DOHH2 (cell line): Measurements from ENCODE around the gene KRT24.

Experiments used
- H3F3A ChIP-seq: fragments of 200-600 bp; sonication (generic), shearing (Covaris generic); 2 replicates; pipeline ENCODE4 v1.6.0; 2016; ENCODE audit warnings: antibody characterized with exemption, mild to moderate bottlenecking; ENCODE audit not compliant: control insufficient read depth, insufficient read depth
- H3K27ac ChIP-seq: fragments of 200-600 bp; sonication (generic); 2 replicates; pipeline ENCODE4 v1.5.1; 2014; ENCODE audit warnings: low read depth, mild to moderate bottlenecking, low read length, moderate library complexity
- H3K27me3 ChIP-seq: fragments of 200-600 bp; sonication (generic); 2 replicates; pipeline ENCODE4 v1.6.1; 2014; ENCODE audit warnings: mild to moderate bottlenecking, low read length, mixed read lengths; ENCODE audit not compliant: control insufficient read depth
- H3K36me3 ChIP-seq: fragments of 200-600 bp; sonication (generic); 2 replicates; pipeline ENCODE4 v1.6.1; 2014; ENCODE audit warnings: mild to moderate bottlenecking, low read length, moderate library complexity, mixed read lengths; ENCODE audit not compliant: control insufficient read depth
- H3K4me1 ChIP-seq: fragments of 200-600 bp; sonication (generic); 2 replicates; pipeline ENCODE4 v1.6.1; 2014; ENCODE audit warnings: mild to moderate bottlenecking, low read length, mixed read lengths; ENCODE audit not compliant: control insufficient read depth
- H3K4me2 ChIP-seq: fragments of 200-600 bp; sonication (generic); 2 replicates; pipeline ENCODE4 v1.6.0; 2014; ENCODE audit warnings: mild to moderate bottlenecking, low read length, moderate library complexity
- H3K4me3 ChIP-seq: fragments of 200-600 bp; sonication (generic); 2 replicates; pipeline ENCODE4 v1.5.1; 2014; ENCODE audit warnings: mild to moderate bottlenecking, low read length, mixed read lengths
- H3K79me2 ChIP-seq: fragments of 200-600 bp; sonication (generic); 2 replicates; pipeline ENCODE4 v1.6.1; 2014; ENCODE audit warnings: mild to moderate bottlenecking, low read length, mixed read lengths; ENCODE audit not compliant: control insufficient read depth
- H3K9me2 ChIP-seq: fragments of 200-600 bp; sonication (generic); replicated peaks from 2 replicates; pipeline ENCODE4 v1.6.1; 2014; ENCODE audit warnings: mild to moderate bottlenecking, low read length, mixed read lengths; ENCODE audit not compliant: control insufficient read depth
- H3K9me3 ChIP-seq: fragments of 200-600 bp; sonication (generic); 2 replicates; pipeline ENCODE4 v1.6.1; 2014; ENCODE audit warnings: antibody characterized with exemption, low read length, mixed read lengths; ENCODE audit not compliant: control insufficient read depth, insufficient read depth
- H4K20me1 ChIP-seq: fragments of 200-600 bp; sonication (generic); 2 replicates; pipeline ENCODE4 v1.6.0; 2014; ENCODE audit warnings: low read depth, mild to moderate bottlenecking, antibody characterized with exemption, low read length, moderate library complexity; ENCODE audit not compliant: control insufficient read depth, insufficient read depth
- EZH2phosphoT487 ChIP-seq: fragments of 200-600 bp; sonication (generic); IDR thresholded peaks from 2 replicates; pipeline ENCODE4 v1.6.1; 2017; ENCODE audit warnings: borderline replicate concordance, mild to moderate bottlenecking, antibody characterized with exemption, low read length, moderate library complexity, mixed read lengths
- TF ChIP-seq, protein P1 (sequence below): fragments of 200-600 bp; sonication (generic); IDR thresholded peaks from one replicate; pipeline ENCODE4 v1.5.1; 2014; ENCODE audit warnings: antibody characterized with exemption, mild to moderate bottlenecking, low read depth, low read length; ENCODE audit not compliant: poor library complexity, severe bottlenecking

KRT24 gene

GRCh38 chr17:40730970-40731369, 27.4 kb upstream of the KRT24 start:
- H3F3A ChIP-seq: no peaks in the 10 kb centered on the region
- H3K79me2 ChIP-seq: no peaks in the 10 kb centered on the region
- no peaks in the 10 kb centered on the region for H4K20me1 ChIP-seq
- H3K27me3 ChIP-seq: peaks cover 9% of the 10 kb centered on the region; the same call in 1 of the 2 replicates
- H3K4me3 ChIP-seq: no peak overlapping the region
- H3K36me3 ChIP-seq: no peaks in the 10 kb centered on the region
- TF ChIP-seq, protein P1, sequence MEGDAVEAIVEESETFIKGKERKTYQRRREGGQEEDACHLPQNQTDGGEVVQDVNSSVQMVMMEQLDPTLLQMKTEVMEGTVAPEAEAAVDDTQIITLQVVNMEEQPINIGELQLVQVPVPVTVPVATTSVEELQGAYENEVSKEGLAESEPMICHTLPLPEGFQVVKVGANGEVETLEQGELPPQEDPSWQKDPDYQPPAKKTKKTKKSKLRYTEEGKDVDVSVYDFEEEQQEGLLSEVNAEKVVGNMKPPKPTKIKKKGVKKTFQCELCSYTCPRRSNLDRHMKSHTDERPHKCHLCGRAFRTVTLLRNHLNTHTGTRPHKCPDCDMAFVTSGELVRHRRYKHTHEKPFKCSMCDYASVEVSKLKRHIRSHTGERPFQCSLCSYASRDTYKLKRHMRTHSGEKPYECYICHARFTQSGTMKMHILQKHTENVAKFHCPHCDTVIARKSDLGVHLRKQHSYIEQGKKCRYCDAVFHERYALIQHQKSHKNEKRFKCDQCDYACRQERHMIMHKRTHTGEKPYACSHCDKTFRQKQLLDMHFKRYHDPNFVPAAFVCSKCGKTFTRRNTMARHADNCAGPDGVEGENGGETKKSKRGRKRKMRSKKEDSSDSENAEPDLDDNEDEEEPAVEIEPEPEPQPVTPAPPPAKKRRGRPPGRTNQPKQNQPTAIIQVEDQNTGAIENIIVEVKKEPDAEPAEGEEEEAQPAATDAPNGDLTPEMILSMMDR: no peak
- TF ChIP-seq EZH2phosphoT487: no peak
- no peak overlapping the region for H3K27ac ChIP-seq
- peaks cover 4% of the 10 kb centered on the region for H3K4me1 ChIP-seq
- H3K9me2 ChIP-seq: no peaks in the 10 kb centered on the region
- no peaks in the 10 kb centered on the region for H3K9me3 ChIP-seq
- H3K4me2 ChIP-seq: no peak overlapping the region

DNA sequence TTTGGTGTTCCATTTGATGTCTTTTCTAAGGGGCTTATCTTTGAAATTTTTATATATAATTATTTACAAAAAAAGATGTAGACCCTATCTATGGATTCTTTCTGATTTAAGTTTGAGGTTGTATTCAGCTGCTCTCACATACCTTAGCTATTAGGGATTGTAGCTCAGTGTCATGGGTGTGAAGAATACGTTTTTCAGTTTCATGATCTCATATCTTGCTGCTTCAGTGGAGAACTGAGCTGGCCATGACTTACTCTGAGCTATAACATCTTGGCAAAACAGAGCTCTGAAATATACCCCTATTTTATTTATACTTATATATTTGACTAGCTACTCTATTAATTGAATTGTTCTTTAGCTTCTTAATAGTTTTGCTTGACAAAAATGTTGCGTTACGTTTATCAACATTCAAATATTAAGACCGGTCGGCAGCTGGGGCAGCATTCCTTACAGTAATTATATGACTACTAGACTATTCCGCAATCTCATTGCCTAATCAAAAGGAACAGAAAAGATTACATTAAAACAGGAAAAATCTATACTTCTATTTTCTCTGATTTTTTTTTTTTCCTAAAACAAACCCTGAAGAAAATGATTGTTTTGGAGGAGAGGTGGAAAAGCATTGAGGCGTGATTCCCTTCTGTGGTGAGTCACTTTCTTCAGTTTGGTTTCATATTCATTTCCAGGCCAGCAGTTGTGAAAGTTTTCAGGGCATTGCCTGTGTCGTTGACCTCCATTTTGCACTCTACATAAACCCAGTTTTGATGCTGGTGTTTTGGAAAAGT, 24.1 kb upstream of the KRT24 start:
- no peaks in the 10 kb centered on the region for H3F3A ChIP-seq
- H3K36me3 ChIP-seq: no peaks in the 10 kb centered on the region
- H3K27me3 ChIP-seq: peaks cover 6% of the 10 kb centered on the region; the same call in 1 of the 2 replicates
- TF ChIP-seq EZH2phosphoT487: no peak
- TF ChIP-seq, protein P1: no peak
- no peaks in the 10 kb centered on the region for H3K9me2 ChIP-seq
- no peak overlapping the region for H3K4me3 ChIP-seq
- H3K79me2 ChIP-seq: no peaks in the 10 kb centered on the region
- H3K9me3 ChIP-seq: no peaks in the 10 kb centered on the region
- H4K20me1 ChIP-seq: no peaks in the 10 kb centered on the region
- peaks cover 4% of the 10 kb centered on the region for H3K4me1 ChIP-seq
- no peak overlapping the region for H3K4me2 ChIP-seq
- H3K27ac ChIP-seq: no peak overlapping the region

GRCh38 chr17:40726919-40727318, 23.4 kb upstream of the KRT24 start:
- Histone ChIP-seq H3K79me2 (no peaks in the 10 kb centered on the region), H3K4me2 (no peak overlapping the region), H4K20me1 (no peaks in the 10 kb centered on the region), H3K4me3 (no peak overlapping the region), H3K4me1 (peaks cover 4% of the 10 kb centered on the region), H3F3A (no peaks in the 10 kb centered on the region), H3K9me3 (no peaks in the 10 kb centered on the region), H3K9me2 (no peaks in the 10 kb centered on the region), H3K27me3 (peaks cover 12% of the 10 kb centered on the region; the same call in 1 of the 2 replicates), H3K27ac (no peak overlapping the region), H3K36me3 (no peaks in the 10 kb centered on the region)
- no peak for TF ChIP-seq EZH2phosphoT487
- TF ChIP-seq, protein P1: peak; percentile 28
